HCT116 (cell line): ENCODE data around the gene SPNS1. TPM values are rescaled to one million over a fixed set of nuclear protein-coding genes. Genes with fewer than 3 reads are reported as not detected.
"Not testable (repeated sequence)": the region's sequence is repeated elsewhere in the genome, so short reads cannot be mapped to it uniquely, and the experiment has no call there.

ENCODE experiments used
- ATAC-seq: fragments of 200-7000 bp; cut with Tn5 transposase; 2 replicates; pipeline ENCODE4 v1.9.1; 2020; ENCODE audit warnings: mild to moderate bottlenecking, moderate library complexity
- BruUV-seq: library from RNA; stranded (reverse); fragments of 400-500 nt; replicated peaks from 2 replicates; lab custom pipeline; 2021; lab: Mats Ljungman, UMichigan
- CTCF ChIA-PET: fragments of 300-600 bp; sonication (Branson Sonifier 250); formaldehyde crosslinking; loops from one replicate; lab custom pipeline; 2021; ENCODE audit warnings: antibody characterized with exemption; lab: Charles Lee
- POLR2A ChIA-PET: fragments of 300-600, 350-600 bp; sonication (Branson Sonifier 250); formaldehyde crosslinking; loops from one replicate; lab custom pipeline; 2021; ENCODE audit warnings: antibody characterized with exemption; lab: Charles Lee
- RAD21 ChIA-PET, 2 experiments: fragments of 300-600 bp; sonication (Branson Sonifier 250); formaldehyde crosslinking; loops; one replicate each; lab custom pipeline; 2023; ENCODE audit warnings: low total read pairs in 2 of 2; ENCODE audit not compliant: uncharacterized antibody in 2 of 2, unreplicated experiment in 2 of 2, low non-redundant PET in 1 of 2; lab: Charles Lee
- DNase-seq: peaks from one replicate; pipeline ENCODE4 v3.0.0-alpha.2; 2010; ENCODE audit warnings: low read depth, low spot score
- H2AFZ ChIP-seq: fragments of 200-600 bp; shearing (Covaris generic), sonication (generic); 2 replicates; pipeline ENCODE4 v1.6.1; 2017; ENCODE audit warnings: low read depth, mixed run types, mixed read lengths, antibody characterized with exemption, low read length; ENCODE audit not compliant: poor library complexity, severe bottlenecking
- H3K27ac ChIP-seq: 2 replicates; pipeline ENCODE4 v1.5.1; 2012; ENCODE audit warnings: low read depth, low read length
- H3K27me3 ChIP-seq: fragments of 200-600 bp; sonication (generic); 2 replicates; pipeline ENCODE4 v1.6.1; 2016; ENCODE audit warnings: mixed run types, low read length, mixed read lengths; ENCODE audit not compliant: insufficient read depth
- H3K36me3 ChIP-seq, 2 experiments: fragments of 200-500 bp in 1 of 2; fragments of 200-600 bp in 1 of 2; sonication (Bioruptor generic) in 1 of 2; sonication (generic) in 1 of 2; 2 replicates each; pipeline versions ENCODE4 v1.5.1 to v1.6.1; 2014 to 2016; ENCODE audit warnings: low read length in 2 of 2, inconsistent platforms in 1 of 2, mixed read lengths in 1 of 2, mixed run types in 1 of 2; ENCODE audit not compliant: insufficient read depth in 2 of 2, control insufficient read depth in 1 of 2
- H3K4me1 ChIP-seq, 2 experiments: fragments of 200-600 bp in 1 of 2; sonication (generic) in 1 of 2; 2 replicates each; pipeline versions ENCODE4 v1.5.1 to v1.6.1; 2012 to 2017; ENCODE audit warnings: low read length in 2 of 2, inconsistent platforms in 1 of 2, mild to moderate bottlenecking in 1 of 2, mixed read lengths in 1 of 2, mixed run types in 1 of 2, moderate library complexity in 1 of 2; ENCODE audit not compliant: insufficient read depth in 2 of 2, control insufficient read depth in 1 of 2
- H3K4me2 ChIP-seq: fragments of 200-600 bp; sonication (generic); 2 replicates; pipeline ENCODE4 v1.6.1; 2017; ENCODE audit warnings: mixed run types, low read length, mixed read lengths
- H3K4me3 ChIP-seq, 2 experiments: fragments of 200-600 bp in 1 of 2; sonication (generic) in 1 of 2; replicated peaks in 1 of 2; 2 replicates each; pipeline ENCODE4 v1.5.1; 2011 to 2016; ENCODE audit warnings: low read length in 2 of 2, control low read depth in 1 of 2, low read depth in 1 of 2, mild to moderate bottlenecking in 1 of 2, mixed read lengths in 1 of 2, mixed run types in 1 of 2
- H3K79me2 ChIP-seq: fragments of 200-600 bp; sonication (generic); 2 replicates; pipeline ENCODE4 v1.6.1; 2017; ENCODE audit warnings: mild to moderate bottlenecking, mixed run types, low read length, moderate library complexity, mixed read lengths; ENCODE audit not compliant: insufficient read depth
- H3K9ac ChIP-seq: fragments of 200-600 bp; sonication (generic); 2 replicates; pipeline ENCODE4 v1.6.1; 2016; ENCODE audit warnings: low read length, mixed read lengths
- H3K9me2 ChIP-seq: fragments of 200-600 bp; sonication (generic), shearing (Covaris generic); 2 replicates; pipeline ENCODE4 v1.6.1; 2017; ENCODE audit warnings: mixed run types, mild to moderate bottlenecking, moderate library complexity; ENCODE audit not compliant: insufficient read depth
- H3K9me3 ChIP-seq, 2 experiments: fragments of 200-500 bp in 1 of 2; fragments of 200-600 bp in 1 of 2; sonication (Bioruptor generic) in 1 of 2; sonication (generic) in 1 of 2; 2 replicates each; pipeline ENCODE4 v1.6.1; 2014 to 2017; ENCODE audit warnings: low read length in 2 of 2, mixed read lengths in 2 of 2, inconsistent platforms in 1 of 2, low read depth in 1 of 2, mild to moderate bottlenecking in 1 of 2, mixed run types in 1 of 2, moderate library complexity in 1 of 2; ENCODE audit not compliant: control insufficient read depth in 1 of 2, insufficient read depth in 1 of 2
- H4K20me1 ChIP-seq: fragments of 200-600 bp; sonication (generic), shearing (Covaris generic); 2 replicates; pipeline ENCODE4 v1.6.1; 2017; ENCODE audit warnings: mixed run types, mild to moderate bottlenecking, moderate library complexity; ENCODE audit not compliant: insufficient read depth
- ELF1 ChIP-seq: IDR thresholded peaks from 2 replicates; pipeline ENCODE4 v1.6.1; 2012; ENCODE audit warnings: low read depth, borderline replicate concordance
- POLR2A ChIP-seq: IDR thresholded peaks from 2 replicates; pipeline ENCODE4 v1.7.0; 2011; ENCODE audit warnings: borderline replicate concordance; ENCODE audit not compliant: insufficient read depth, insufficient read length; ENCODE audit errors: extremely low read depth
- POLR2AphosphoS5 ChIP-seq: IDR thresholded peaks from 2 replicates; pipeline ENCODE4 v1.6.1; 2011; ENCODE audit warnings: mild to moderate bottlenecking, low read depth, low read length, moderate library complexity
- TCF7L2 ChIP-seq: IDR thresholded peaks from 2 replicates; pipeline ENCODE4 v1.7.0; 2011; ENCODE audit warnings: borderline replicate concordance, inconsistent platforms; ENCODE audit not compliant: insufficient read depth, insufficient read length; ENCODE audit errors: extremely low read depth
- YY1 ChIP-seq: IDR thresholded peaks from 2 replicates; pipeline ENCODE4 v1.6.1; 2011; ENCODE audit warnings: low read length, low read depth, moderate library complexity, mild to moderate bottlenecking; ENCODE audit not compliant: insufficient replicate concordance; ENCODE audit errors: extremely low read depth
- ZFX ChIP-seq: fragments of 450-650 bp; IDR thresholded peaks from 2 replicates; pipeline ENCODE4 v1.6.1; 2017
- ZNF274 ChIP-seq: fragments of 200-500 bp; sonication (Bioruptor generic); IDR thresholded peaks from 2 replicates; pipeline ENCODE4 v1.6.1; 2014; ENCODE audit warnings: mild to moderate bottlenecking, low read depth, low read length, inconsistent platforms
- intact Hi-C: fragments of 100-400 bp; cut with micrococcal nuclease; formaldehyde crosslinking; loops from 2 replicates; pipeline ENCODE4 v1.10.0; 2022
- total RNA-seq: library from RNA; stranded (reverse); gene quantifications from one replicate; pipeline ENCODE4 v1.2.1, GENCODE V29; 2021; ENCODE audit not compliant: unreplicated experiment

Gene SPNS1
- total RNA-seq, 1 experiment from 2014 or later, result 32.3 TPM

DNA sequence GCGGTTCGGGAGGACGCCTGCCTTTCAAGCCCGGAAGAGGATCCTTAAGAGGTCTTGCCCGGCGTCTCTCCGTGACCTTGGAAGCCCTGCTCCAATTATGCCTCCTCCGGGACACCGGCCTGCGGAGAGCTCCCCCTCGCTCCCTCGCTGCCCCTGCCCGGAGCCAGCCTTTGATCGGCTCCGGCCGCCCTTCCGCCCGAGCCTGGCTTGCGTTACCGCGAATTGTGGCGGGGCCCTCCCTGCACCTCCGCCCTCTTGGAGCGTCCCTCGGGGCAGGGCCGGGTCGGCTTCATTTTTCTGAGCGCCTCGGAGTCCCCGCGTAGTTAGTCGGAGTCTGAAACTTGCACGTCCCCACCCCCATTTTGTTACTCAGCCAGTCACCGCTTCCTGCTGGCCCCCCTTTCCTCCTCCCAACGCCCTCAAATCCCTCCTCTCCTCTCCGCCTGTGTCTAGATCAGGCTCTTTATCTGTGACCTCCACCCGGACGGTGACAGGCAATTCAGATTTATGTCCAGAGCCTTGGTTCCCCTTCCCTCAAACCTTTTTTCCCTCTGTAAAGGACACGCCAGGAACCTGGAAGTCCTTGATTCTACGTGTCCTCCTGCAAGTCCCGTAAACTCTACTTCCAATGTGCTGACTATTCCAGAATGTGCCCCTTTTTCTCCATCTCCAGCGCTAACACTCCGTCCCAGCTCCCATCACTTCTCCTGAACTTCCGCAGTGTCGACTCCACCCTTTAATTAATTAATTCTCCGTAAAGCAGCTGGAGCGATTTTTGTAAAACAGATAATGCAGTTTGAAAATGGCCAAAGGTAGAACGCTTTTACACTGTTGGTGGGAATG lies 49.0 kb upstream of the SPNS1 start:
- Histone ChIP-seq H3K27ac (peak overlapping the region; percentile 98), H3K4me1 (peaks cover 7 to 20% of the 10 kb centered on the region in 2 experiments), H3K9me3 (no peaks in the 10 kb centered on the region), H2AFZ (no peak overlapping the region), H3K4me3 (peak overlapping the region; percentile 60 to 77), H3K79me2 (no peaks in the 10 kb centered on the region; the same call in 1 of the 2 replicates), H3K4me2 (peak overlapping the region; percentile 100), H3K36me3 (0 out of 4 replicates have a peak, but pooled peaks cover 0 to 3% of the 10 kb centered on the region in 2 experiments), H3K27me3 (no peaks in the 10 kb centered on the region), H4K20me1 (no peaks in the 10 kb centered on the region), H3K9me2 (no peaks in the 10 kb centered on the region), H3K9ac (peak overlapping the region; percentile 79)
- TF ChIP-seq YY1, result peak; percentile 5
- peak; percentile 71 for TF ChIP-seq POLR2AphosphoS5
- peak; percentile 96 for TF ChIP-seq TCF7L2
- peak; percentile 63 for TF ChIP-seq POLR2A
- peak; percentile 47; the same call in 1 of the 2 replicates for TF ChIP-seq ZFX
- TF ChIP-seq ELF1, result no peak
- no peak for TF ChIP-seq ZNF274
- ChIA-PET CTCF (no interaction called here), RAD21 (interaction anchor here in 1 of 2 experiments (0.7 kb wide), 1 partner anchor 79 kb away, joined by 3 read pairs; no protein-coding TSS in a partner anchor), POLR2A (interaction anchor here (1.3 to 1.4 kb wide), 2 partner anchors 19 to 62 kb away, joined by 4 to 5 read pairs; partner anchors contain the start of gene SH2B1)
- TSS peak; percentile 90 for BruUV-seq
- intact Hi-C loops, result no loop called here
- peak; percentile 54 for DNase-seq
- peak; percentile 44 for ATAC-seq

DNA sequence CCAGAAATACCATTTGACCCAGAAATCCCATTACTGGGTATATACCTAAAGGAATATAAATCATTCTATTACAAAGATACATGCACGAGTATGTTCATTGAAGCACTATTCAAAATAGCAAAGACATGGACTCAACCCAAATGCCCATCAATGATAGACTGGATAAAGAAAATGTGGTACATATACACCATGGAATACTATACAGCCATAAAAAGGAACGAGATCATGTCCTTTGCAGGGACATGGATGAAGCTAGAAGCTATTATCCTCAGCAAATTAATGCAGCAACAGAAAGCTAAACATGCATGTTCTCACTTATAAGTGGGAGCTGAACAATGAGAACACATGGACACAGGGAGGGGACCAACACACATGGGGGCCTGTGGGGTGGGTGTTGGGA lies 48.3 kb upstream of the SPNS1 start:
- intact Hi-C loops, H3K9me3 ChIP-seq, BruUV-seq, H2AFZ ChIP-seq, DNase-seq, RAD21 ChIA-PET, H3K79me2 ChIP-seq, H3K36me3 ChIP-seq, H3K9me2 ChIP-seq, ATAC-seq, CTCF ChIA-PET, H3K27me3 ChIP-seq, H4K20me1 ChIP-seq: not testable (repeated sequence)
- POLR2A ChIA-PET, result interaction anchor here (1.3 kb wide), 1 partner anchor 19 kb away, joined by 4 read pairs; no protein-coding TSS in a partner anchor
- H3K4me3 ChIP-seq, result peak overlapping the region; percentile 60 to 77
- H3K9ac ChIP-seq, result peak overlapping the region; percentile 79; the same call in 1 of the 2 replicates
- peak overlapping the region; percentile 100 for H3K4me2 ChIP-seq
- H3K4me1 ChIP-seq, result peaks cover 7 to 20% of the 10 kb centered on the region in 2 experiments
- peak overlapping the region; percentile 98; the same call in 1 of the 2 replicates for H3K27ac ChIP-seq
